ENCODE results near the gene DSE.

DSE gene

DNA sequence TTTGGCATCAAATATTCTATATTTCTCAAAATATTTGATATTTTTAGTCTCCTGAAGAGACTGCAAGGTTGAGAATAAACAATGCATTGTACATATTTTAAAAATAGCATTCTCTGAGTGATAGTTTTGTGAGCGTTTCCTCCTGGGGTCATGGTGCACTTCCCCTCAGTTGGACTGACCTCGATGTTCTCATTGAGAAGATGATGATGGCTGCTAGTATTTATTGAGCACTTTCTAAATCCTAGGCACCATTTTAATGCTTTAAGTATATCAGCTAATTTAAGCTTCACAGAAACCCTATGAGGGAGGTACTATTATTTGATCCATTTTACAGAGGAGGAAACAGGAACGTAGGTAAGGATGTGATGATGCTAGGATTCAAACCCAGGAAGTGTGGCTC, 18.2 kb downstream of the DSE start:
- DNase-seq, result no peak

DNA sequence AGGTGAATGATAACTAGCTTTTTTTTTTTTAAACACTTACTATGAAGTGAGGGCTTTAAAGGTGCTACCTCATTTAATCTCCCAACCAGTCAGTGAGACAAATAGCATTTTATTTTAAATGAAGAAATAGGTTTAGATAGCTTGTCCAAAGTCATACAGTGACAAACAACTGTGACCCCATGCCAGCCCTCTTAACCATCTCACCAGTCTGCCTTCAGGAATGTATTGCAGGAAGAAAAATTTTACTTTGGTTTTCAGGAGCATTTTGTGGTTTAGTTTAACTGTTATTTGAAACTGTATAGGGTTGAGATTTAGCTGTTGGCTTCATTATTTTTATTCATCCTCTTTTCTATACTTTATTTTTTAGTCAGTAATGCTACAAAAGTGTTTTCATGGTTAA, 18.6 kb downstream of the DSE start:
- DNase-seq, result no peak

DNA sequence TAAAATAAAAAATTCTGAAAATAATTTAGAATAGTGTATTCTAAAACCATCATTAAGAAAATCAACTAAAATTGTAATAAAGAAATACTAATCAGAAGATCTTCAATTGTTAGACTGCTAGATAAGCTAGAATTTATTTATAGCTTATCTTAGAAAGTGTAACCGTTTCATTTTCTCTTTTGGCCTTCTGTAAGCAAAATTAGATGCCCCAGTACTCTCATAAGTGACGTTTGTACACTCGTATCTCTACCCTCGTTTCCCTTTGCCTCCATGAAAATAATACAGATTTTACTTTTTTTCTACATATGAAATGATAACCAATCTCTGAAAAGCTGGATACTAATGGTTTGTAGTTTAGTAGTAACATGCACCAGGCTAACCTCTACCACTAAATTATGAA, 19.8 kb downstream of the DSE start:
- DNase-seq, result no peak

DNA sequence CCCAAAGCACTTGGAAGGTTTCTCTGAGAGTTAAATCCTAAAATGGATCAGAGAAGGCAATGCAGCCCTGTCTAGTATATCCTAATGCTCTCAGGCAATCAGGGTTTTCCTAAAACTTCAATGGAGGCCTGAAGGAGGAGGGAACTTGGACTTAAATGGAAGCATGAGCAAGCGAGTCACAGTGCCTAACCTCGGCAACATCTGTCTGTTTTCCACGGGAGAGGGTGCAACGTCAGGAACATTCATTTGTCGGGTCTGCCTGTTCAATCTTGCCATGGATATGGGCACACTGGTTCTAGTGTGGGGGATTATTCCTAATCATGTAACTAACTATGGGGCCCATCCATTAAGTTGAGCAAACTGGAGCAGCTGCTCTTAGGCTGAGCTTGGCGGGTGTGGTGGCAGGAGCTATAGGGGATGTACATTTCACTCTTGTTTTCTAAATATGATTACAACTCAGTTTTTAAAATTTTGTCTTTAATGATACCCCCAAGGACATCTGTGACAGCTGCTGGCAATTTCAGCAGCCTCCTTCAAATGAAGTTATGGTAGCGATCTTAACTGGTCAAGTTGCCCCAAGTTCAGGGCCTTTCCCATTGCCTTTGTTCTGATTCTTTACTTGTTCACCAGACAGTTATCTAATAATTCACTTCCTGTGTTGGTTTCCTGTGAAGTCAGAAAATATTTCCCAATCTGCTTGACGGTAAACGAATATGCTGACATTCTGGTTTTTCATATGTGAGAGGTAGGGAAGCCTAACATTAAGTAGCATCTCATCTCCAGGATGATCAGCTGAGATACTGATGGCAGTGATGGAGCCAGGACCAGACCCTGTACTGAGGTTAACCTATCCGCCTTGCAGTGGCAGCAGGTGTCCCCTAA, 21.6 kb downstream of the DSE start:
- DNase-seq, result no peak

DNA sequence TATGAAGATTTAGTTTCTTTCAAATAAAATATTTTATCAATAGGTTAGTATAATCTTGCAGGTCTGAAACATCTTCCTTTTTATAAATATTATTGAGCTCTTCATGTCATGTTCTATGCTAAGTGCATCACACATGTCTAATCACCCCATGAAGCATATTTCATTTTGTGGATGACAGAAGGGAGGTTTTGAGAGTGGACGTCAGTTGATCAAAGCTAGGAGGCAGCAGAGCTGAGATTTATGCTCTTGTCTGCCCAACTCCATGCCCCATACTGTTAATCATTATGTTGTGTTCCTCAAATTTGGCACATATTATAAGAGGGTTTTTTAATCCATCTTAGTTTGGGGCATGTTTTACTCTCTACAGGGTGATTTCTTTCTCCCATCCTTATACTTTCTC, 22.7 kb downstream of the DSE start:
- no peak for DNase-seq

DNA sequence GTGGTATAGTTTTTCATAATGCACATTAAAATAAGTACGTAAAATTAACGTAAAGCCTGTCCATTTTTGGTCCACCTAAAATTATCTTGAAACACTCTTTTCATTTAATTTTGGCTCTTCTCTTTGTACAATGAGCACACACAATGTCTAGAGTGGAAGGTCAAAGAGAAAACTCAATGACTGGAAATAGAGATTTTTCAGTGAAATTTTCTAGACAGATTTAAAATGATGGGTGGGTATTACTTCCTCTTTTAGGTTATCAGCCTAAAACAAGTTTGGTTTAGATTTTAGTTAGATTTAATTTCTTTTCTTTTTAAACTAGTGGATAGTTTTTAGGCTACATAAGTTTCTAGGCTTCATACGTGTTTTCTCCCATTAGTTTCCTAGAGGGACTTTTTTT, 24.9 kb downstream of the DSE start:
- no peak for DNase-seq

DNA sequence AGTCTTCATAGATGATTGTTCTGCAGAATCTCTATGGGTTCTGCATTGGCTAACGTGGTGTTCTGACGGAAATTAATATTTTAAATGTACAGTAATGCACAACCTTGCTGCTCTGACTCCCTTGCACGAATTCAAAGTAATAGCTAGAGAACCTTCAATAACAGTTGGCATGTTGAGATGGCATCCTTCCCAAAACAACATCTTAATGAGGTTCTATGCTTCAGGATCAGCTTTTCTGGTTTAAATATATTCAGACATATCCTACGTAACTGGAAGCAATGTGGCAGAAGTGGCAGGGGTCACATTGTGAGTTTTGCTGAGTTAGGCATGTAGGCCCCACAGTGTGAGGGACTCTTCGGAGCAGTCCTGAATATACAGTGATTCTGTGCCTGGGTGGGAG, 25.7 kb downstream of the DSE start:
- no peak for DNase-seq

DNA sequence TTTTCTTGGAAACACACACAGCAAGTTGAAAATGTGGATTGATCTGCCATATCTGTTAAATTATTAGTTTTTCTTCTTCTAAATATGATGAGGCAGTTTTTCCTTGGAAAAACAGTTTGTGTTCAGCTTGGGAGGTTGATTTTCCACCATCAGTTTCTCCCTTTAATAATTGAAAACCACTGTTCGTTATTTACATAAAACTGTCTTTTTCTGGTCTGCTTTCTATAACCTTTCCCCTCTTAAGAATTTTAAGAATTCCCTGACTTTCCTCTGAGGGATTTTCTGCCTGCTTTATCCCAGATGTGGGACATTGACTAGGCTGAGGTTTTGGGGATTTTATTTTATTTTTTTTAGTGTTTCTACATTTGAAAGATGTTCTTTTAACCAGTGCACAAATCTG, 27.2 kb downstream of the DSE start:
- no peak for DNase-seq

DNA sequence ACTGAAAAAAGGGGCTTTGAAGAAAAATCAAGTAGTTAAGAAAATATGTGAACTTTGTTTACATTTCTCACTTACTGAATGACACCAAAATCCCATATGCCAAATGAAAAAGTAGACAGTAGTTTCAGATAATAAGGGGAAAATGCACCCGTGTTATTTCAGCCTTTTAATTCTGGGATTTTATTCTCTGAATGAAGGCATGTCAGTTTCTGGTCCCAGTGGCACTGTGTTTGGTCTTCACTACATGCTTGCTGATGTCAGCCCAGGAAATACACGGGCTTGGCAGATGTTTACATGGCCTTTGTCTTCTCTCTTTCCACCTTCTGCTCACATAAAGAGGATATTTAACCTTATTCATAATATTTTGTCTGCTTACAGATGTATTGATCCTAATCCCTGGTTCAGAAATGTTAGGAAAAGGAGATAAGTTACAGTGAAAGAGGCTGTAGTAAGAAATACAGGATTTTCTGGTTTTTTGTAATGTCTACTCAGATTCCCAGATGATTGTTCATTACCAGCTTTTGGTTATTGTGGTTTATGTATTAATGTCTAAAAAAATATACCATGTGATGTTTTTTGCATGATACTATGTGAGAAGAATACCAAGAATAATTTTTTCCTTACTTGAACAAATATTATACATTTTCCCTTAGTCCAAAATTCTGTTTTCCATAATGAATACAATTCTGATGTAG, 27.7 kb downstream of the DSE start:
- no peak for DNase-seq

DNA sequence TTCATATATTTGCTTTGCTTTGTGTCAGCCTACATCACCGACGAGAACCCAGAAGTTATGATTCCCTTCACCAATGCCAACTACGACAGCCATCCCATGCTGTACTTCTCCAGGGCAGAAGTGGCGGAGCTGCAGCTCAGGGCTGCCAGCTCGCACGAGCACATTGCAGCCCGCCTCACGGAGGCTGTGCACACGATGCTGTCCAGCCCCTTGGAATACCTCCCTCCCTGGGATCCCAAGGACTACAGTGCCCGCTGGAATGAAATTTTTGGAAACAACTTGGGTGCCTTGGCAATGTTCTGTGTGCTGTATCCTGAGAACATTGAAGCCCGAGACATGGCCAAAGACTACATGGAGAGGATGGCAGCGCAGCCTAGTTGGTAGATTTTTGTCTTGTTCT, 28.5 kb downstream of the DSE start:
- DNase-seq, result no peak

DNA sequence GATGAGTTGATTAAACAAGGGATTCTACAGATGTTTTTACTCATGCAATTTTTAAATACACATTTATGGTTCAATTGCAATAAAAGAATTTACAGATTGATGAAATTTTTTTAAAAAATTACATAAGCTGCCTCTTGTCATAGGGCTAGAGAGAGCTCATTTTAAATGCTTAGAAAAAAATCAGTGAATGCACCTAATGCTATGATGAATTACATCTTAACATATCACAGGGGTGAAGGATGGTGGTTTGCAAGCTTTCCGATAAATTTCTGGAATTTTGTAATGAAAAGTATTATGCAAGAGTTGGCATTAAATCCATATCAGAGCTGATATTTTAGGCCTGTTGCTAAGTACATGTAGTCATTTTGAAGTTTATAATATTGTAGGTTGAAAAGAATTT, 29.6 kb downstream of the DSE start:
- no peak for DNase-seq

DNA sequence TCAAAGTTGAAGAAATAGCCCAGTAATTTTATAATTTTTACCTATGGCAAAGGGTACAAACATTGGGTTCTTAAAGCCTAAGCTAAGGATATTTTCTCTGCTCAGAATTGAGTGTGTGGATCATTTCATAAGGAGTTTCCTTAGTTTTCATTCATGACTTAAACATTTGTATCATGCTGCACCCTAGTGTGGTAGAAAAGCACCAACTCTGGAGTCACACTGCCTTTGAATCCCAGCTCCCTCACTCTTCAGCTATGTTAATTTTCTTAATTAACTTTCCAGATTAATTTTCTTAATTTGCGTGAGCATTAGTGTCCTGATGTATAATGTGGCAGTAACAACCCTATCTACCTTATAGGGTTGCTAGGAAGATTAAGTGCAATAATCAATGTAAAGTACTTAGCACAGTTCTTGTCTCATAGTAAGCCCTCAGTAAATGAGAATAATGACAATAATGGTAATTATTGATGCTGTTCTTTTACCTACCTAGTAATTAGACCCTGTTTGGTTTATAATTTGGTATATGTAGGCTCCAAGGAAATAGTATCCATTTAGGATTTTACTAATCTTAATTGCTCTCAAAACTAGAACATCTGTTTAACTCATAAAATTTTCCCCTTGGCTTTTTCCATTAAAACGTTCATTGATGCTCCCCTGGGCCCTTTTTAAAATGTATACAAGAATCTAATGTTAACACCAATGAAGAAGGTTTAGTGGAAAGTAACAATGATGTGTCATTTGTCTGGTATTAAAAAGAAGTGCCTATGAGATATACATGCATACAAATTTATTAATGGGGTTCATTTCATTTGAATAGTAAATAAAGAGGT, 31.6 kb downstream of the DSE start:
- DNase-seq, result no peak

DNA sequence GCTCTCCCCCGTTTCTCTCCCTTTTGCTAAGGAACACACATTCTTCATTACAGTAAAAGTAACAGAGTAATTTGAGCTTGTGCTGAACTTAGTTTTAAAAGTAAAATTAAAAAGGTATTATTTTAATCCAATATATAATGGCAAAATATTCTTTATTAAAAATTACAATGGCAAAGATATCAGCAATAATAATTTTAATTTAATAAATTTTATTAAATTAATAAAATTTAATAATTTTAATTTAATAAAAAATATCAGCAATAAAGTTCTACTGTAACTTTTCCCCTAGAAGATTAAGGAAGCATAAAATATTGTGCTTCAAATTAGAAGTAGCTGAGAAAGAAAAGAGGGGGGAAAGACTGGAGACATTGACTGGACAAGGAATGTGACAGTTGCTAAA, 32.5 kb downstream of the DSE start:
- DNase-seq, result no peak

DNA sequence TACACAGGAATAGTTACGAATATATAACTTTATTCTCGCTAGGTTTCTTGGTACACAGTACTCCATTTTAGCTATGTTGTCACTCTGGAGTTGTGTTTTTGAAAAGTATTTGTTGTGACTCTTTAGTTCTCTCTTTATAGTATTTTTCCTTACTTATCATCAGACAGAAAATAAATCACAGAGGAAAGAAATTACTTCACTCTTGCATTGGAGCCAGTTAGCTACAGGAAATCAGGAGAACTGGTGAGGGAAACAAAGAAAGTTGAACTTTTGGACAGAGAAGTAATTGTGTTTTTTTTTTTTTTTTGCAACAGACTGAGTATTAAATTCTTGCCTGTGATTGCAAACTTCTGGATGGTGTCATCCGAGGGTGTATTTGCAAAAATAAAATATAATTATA, 33.9 kb downstream of the DSE start:
- no peak for DNase-seq

DNA sequence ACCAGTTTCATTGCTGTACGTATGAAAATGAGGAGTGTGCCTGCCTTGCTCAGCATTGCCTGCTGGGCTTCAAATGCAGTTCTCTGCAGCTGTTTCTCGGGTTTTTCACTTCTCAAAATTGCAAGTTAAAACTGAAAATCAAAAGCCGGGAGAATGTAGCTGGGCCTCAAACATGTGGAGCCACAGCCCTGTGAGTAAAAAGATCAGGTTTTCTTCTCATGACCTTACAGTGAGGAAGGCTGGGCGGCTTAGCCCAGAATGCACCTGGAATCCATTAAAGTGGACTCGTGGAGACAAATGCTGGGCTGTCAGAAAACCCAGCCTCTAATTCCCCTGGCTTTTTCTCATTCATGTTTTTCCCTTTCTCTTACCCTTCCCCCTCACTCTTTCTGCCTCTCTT, 34.4 kb downstream of the DSE start:
- no peak for DNase-seq

DNA sequence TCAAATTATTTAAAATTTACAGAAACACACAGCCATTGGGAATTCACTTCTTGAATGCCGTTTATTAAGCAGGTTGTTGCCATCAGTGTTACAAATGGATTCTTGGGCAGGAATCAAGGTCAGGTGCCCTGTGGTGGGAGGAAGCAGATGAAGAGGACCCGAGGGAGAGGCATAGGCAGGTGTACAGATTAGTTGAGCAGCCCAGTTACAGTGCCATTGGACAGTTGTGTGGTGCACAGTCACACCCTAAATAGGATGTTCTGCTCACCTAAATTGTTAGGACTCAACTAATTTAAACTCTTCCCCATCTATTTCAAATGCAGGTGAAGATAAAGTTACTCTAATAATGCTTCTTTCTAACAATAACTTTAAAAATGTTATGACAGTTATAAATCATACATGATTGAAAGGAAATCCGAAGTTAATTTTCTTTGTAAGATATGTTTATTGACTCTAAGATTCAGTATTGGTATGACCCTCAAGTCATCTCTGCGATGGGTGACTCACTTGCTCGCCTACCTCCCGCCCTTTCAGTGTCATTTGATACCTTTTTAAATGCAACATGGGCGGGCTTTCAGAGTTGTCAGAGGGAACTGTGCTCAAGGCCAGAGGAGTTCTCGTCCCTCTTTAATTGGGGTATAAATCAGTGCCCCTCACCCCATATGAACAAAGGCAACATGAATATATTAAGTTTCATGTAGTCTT, 35.1 kb downstream of the DSE start:
- DNase-seq, result no peak

DNA sequence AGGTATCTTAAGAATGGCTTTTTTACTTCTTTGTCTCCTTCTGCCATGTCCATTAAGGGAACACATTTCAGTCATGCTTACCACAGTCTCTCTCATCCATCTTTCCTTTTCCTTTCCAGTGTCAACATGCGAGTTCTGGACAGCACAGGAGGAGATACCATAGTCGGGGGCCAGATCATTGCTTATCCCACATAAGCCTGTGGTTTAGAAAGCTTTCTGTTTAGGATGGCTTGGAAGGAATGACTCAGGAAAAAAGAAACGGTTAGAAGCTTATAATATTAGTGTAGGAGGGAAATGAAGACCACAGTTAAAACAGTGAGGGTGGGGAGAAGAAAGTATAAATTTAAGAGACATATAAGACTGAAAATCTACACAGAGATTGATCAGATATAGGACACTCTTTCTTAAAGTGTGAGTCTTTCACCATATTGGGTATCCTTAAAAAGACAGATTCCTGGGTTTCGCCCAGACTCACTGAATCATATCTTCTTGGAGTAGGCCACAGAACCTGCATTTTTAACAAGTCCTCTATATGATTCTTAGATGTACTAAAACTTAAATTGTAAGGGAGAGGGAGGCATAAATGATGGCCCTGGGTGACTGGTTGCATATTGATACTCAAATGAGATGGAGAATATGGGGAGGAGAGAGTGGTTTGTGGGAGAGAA, 36.1 kb downstream of the DSE start:
- no peak for DNase-seq

DNA sequence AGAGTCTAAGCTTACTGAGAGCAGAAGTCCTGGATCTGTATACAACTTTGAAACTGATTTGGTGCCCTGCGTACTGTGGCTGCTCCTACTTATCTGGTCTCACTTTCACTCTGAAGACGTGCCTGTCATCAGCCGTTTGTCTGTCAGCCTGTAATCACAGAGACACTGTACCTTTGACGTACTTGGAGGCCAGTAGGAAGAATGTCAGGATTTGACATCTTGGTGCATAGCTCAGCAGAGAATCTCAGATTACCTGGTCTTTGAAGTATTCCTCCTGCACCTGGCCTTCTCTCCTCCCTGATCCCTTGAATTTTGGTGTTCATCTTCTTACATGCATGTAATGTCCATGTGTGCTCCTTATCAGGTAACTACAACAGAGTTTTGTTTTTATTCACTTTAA, 37.7 kb downstream of the DSE start:
- DNase-seq, result no peak

DNA sequence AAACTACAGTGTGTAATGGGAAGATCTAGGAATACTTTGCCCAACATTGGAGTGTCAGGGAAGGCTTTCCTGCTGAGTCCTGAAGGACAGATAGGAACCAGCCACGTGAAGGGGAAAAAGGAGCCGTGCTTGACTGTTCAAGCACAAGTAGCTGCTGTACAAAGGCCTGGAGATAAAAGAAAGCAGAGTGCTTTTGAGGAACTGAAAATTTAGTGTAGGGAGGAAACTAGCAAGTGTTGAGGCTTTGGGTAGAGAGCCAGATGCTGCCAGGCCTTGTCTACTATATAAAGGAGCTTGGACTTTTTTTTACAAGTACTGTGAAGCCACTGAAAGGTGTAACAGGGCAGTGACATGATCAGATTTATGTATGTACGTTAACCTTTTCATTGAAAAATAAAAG, 39.0 kb downstream of the DSE start:
- DNase-seq, result no peak

DNA sequence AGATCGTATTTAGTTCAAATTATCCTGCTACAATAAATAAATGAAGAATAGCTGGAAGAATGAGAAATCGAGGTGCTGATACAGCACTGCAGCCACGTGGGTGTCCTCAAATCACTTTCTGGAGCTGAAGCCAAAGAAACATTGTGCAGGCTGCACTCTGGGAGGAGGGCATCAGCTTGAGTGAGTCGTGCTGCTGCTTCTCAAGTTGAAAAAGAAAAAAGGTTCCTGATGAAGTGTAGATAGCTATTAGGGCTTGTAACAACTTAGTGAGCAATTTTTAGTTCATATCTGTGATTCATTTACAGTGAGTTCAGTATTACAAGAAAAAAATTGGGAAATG, 40.5 kb downstream of the DSE start:
- DNase-seq, result no peak

DNA sequence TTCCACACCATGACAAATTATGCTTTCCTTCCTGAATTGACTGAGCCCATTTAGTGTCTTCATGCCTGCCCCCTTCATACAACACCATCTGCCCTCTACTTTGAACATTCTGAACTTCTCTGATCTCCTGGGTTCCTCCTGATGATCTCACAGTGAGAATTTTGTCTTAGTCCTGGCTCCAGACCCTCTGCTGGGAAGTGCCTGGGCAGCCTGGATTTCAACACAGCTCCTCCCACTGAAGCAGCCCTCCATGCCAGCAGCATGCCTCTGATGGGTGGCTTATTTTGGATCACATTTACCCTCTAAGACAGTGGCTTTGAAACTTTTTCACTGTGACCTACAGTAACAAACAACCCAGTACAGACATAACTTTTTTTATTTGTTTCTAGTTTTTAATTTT, 41.5 kb downstream of the DSE start:
- DNase-seq, result no peak

DNA sequence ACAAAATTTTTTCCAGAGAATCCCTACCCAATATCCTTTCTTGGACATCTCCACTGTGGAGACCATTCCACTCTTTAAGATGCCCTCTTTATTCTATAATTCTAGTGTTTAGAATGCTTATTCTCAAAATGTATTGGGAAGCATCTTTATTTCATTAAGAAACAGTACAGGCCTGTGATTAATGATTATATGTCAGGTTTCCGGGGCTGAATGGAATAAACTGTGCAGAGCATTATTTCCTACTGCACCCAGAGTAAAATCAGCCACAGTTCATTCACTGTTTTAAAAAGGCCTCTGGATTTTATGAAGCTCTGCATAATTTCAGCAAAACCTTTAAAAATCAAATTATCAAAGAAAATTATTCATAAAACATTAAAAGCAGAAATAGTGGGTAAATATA, 42.6 kb downstream of the DSE start:
- no peak for DNase-seq

DNA sequence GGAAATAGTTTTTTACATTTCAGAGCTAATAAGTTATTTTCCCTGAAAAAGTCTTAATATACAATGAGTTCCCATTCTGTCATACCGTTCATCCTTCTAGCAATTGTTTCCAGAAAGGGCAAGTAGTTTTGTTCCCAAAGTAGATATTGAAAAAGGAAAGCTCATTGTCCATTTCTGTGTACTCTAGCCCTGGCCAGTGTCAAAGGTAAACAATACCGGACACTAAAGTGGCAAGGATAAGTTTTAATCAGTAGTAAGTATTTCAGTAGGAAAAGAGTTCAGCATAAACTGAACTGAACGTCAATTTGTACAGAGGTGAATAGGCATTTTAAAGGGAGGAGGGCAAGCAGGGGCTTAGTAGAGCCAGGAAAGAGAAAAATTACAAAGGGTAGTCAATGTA, 46.9 kb downstream of the DSE start:
- DNase-seq, result no peak
